Measurements from ENCODE around the gene TPTE2. TPM values are rescaled to one million over a fixed set of nuclear protein-coding genes. Genes with fewer than 3 reads are reported as not detected.
A peak's percentile ranks its signal among the peaks of the same experiment; 100 is the strongest.

The TPTE2 gene
- total RNA-seq, 2 donors from 2014 or later, result not detected

DNA sequence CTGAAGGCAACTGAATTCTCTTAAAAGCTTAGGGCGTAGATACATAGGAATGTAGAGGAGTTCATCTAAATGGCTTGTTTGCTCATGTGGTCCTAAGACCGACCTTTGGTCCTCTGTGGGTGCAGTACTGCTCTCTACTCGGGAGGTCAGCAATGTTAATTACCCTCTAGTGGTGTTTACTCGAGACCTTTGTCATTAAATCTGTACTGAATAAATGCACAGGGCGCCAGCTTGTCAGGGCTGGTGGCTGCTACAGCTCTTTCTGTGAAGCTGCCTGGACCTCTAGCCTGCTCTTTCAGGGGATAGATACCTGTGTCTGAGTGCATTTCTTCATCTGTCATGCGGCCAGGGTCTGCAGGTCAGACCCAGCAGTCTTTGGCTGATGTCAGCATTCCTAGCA, 43.0 kb upstream of the TPTE2 start:
- DNase-seq (no peak), ATAC-seq (no peak)
- no peaks in the 10 kb centered on the region for H3K9me3 ChIP-seq
- peaks cover 14% of the 10 kb centered on the region for H3K4me1 ChIP-seq
- H3K36me3 ChIP-seq (replicated peaks in 1 of 2; ENCODE audit: insufficient read depth in 1 of 2, low read depth in 2 of 2), result no peaks in the 10 kb centered on the region
- H3K27ac ChIP-seq, result no peak overlapping the region
- no peaks in the 10 kb centered on the region for H3K27me3 ChIP-seq
- no peak for TF ChIP-seq CTCF (IDR thresholded peaks at IDR 0.05)
- TF ChIP-seq POLR2A (IDR thresholded peaks at IDR 0.05), result no peak
- intact Hi-C loops (cut with DNase I), result no loop called here
- H3K4me3 ChIP-seq, result no peak overlapping the region
- 77 to 81% methylated on average over 6 of the region's 6 CpGs for WGBS, 2 donors

- TF ChIP-seq POLR2A (IDR thresholded peaks at IDR 0.05), result peak; percentile 14 to 23 (median 21)
- peak in 5 of 7 experiments; percentile 11 to 40 (median 25) for TF ChIP-seq CTCF (IDR thresholded peaks at IDR 0.05)
- 1 to 20% methylated on average over 3 to 106 of the region's 108 CpGs for WGBS, 2 donors
- no peaks in the 10 kb centered on the region for H3K9me3 ChIP-seq
- intact Hi-C loops (cut with DNase I), result no loop called here
- peak; percentile 32 to 59 (median 42) for DNase-seq
- no peak overlapping the region for H3K27ac ChIP-seq
- peaks cover 14% of the 10 kb centered on the region for H3K4me1 ChIP-seq
- H3K36me3 ChIP-seq (replicated peaks in 1 of 2; ENCODE audit: insufficient read depth in 1 of 2, low read depth in 2 of 2), result no peaks in the 10 kb centered on the region
- no peaks in the 10 kb centered on the region for H3K27me3 ChIP-seq
- peak; percentile 81 for ATAC-seq
- H3K4me3 ChIP-seq, result peak overlapping the region; percentile 12 to 78
These were observed 40.7 kb upstream of the TPTE2 start for GRCh38 chr13:19601749-19602725.

DNA sequence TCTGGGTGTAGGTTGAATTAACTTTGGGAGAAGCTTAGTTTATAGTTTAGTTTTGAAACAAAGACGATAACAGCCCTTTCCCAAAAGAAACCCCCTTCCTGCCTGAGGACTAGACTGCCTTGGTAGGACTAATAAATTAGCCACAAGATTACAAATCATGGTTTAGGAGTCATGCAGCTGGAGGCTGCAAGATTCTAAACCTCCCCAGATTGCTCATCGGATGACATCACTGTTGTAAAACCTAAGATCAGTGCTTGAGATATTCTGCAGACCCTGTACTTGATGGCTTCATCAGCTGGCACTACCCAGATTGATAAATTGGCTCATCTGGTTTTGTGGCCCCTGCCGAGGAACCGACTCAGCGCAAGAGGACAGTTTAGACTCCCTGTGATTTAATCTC, 36.2 kb upstream of the TPTE2 start:
- Histone ChIP-seq H3K27me3 (no peaks in the 10 kb centered on the region), H3K4me3 (no peak overlapping the region), H3K9me3 (no peaks in the 10 kb centered on the region), H3K4me1 (peaks cover 10% of the 10 kb centered on the region), H3K36me3 (replicated peaks in 1 of 2; ENCODE audit: insufficient read depth in 1 of 2, low read depth in 2 of 2) (no peaks in the 10 kb centered on the region), H3K27ac (no peak overlapping the region)
- DNase-seq, result no peak
- WGBS, 2 donors, result 62 to 74% methylated on average over 5 of the region's 5 CpGs
- no peak for ATAC-seq
- intact Hi-C loops (cut with DNase I), result no loop called here
- no peak for TF ChIP-seq POLR2A (IDR thresholded peaks at IDR 0.05)
- no peak for TF ChIP-seq CTCF (IDR thresholded peaks at IDR 0.05)

DNA sequence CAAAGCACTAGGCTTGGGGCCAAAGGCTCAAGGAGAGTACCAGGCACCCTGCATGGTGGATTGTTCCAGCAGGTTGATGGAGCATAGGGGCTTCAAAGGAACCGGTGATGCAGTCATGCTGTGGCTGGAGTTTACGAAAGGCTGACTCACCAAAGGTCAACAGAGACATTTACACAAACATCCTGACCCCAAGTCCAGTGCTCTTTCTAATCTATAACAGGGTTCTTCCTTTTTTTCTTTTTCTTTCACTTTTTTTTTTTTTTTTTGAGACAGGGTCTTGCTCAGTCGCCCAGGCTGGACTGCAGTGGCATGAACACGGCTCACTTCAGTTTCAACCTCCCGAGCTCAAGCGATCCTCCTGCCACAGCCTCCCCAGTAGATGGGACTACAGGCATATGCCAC, 35.6 kb upstream of the TPTE2 start:
- Histone ChIP-seq H3K9me3 (no peaks in the 10 kb centered on the region), H3K36me3 (replicated peaks in 1 of 2; ENCODE audit: insufficient read depth in 1 of 2, low read depth in 2 of 2) (no peaks in the 10 kb centered on the region), H3K4me3 (no peak overlapping the region), H3K27ac (no peak overlapping the region), H3K4me1 (peaks cover 6% of the 10 kb centered on the region), H3K27me3 (no peaks in the 10 kb centered on the region)
- intact Hi-C loops (cut with DNase I), result no loop called here
- DNase-seq, result no peak
- TF ChIP-seq CTCF (IDR thresholded peaks at IDR 0.05) (no peak), POLR2A (IDR thresholded peaks at IDR 0.05) (no peak)
- no peak for ATAC-seq
- 61 to 66% methylated on average over 6 of the region's 6 CpGs for WGBS, 2 donors
